ENCODE measurements around the gene RNPEP. TPM values are rescaled to one million over a fixed set of nuclear protein-coding genes. Genes with fewer than 3 reads are reported as not detected.

RNPEP gene
- polyA plus RNA-seq, 1 of the 3 experiments (the other 2 are of a cell fraction): 46.7 TPM

DNA sequence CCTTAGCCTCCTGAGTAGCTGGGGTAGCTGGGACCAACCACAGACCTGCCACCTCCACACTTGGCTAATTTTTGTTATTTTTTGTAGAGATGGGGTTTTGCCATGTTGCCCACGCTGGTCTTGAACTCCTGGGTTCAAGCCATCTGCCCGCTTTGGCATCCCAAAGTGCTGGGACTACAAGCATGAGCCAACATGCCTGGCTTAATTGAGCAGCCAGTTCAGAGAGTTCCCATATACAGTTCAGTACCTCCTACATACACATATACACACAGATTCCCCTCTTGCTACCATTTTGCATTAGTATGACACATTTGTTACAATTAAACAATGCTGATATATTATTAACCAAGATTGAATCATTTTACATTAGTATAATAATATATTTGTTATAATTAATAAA is 2.9 kb downstream of the RNPEP start:
- no peak overlapping the region for H3K4me3 ChIP-seq (ENCODE audit: low read depth in 2 of 2, low read length in 1 of 2)
- no peaks in the 10 kb centered on the region for H3K9me2 ChIP-seq
- H3K4me1 ChIP-seq (ENCODE audit: control insufficient read depth in 1 of 2, insufficient read depth in 2 of 2, low read depth in 1 of 2, low read length in 1 of 2): peaks cover 0 to 11% of the 10 kb centered on the region in 2 experiments; a peak in 2 of 4 replicates
- 94% methylated on average over 2 of the region's 2 CpGs for WGBS (ENCODE audit: low lambda C conversion rate)
- no peaks in the 10 kb centered on the region for H3K27me3 ChIP-seq (ENCODE audit: insufficient read depth)
- ChIA-PET POLR2A (no interaction called here), CTCF (interaction anchor here (1.4 to 9.6 kb wide), 3 partner anchors 14 to 90 kb away, joined by 3 to 58 read pairs (median 13); no protein-coding TSS in a partner anchor)
- peaks cover 12 to 13% of the 10 kb centered on the region in 2 experiments for H3K36me3 ChIP-seq (replicated peaks in 1 of 2; ENCODE audit: control insufficient read depth in 1 of 2, insufficient read depth in 2 of 2, low read length in 1 of 2)
- H3K9me3 ChIP-seq: no peaks in the 10 kb centered on the region
- no peak overlapping the region for H2AFZ ChIP-seq (ENCODE audit: low read depth)
- no peak overlapping the region for H3K9ac ChIP-seq
- H3F3A ChIP-seq (replicated peaks; ENCODE audit: insufficient read depth): peaks cover 11% of the 10 kb centered on the region
- no peak overlapping the region for H3K27ac ChIP-seq (ENCODE audit: low read depth in 2 of 2, low read length in 1 of 2)
- H3K4me2 ChIP-seq: no peak overlapping the region
- TF ChIP-seq EP300 (IDR thresholded peaks at IDR 0.05; ENCODE audit: borderline replicate concordance in 1 of 2, low read depth in 1 of 2, low read length in 1 of 2) (no peak), NRF1 (IDR thresholded peaks at IDR 0.05; ENCODE audit: low read depth, low read length) (no peak), RCOR1 (IDR thresholded peaks at IDR 0.05; ENCODE audit: low read length) (no peak), IRF3 (IDR thresholded peaks at IDR 0.05; ENCODE audit: low read depth, low read length) (no peak), TCF12 (IDR thresholded peaks at IDR 0.05) (no peak), EZH2phosphoT487 (IDR thresholded peaks at IDR 0.05; ENCODE audit: borderline replicate concordance, low read depth) (no peak), FOSL2 (IDR thresholded peaks at IDR 0.05; ENCODE audit: borderline replicate concordance, low read depth) (no peak), JUND (IDR thresholded peaks at IDR 0.05) (no peak), RFX5 (IDR thresholded peaks at IDR 0.05; ENCODE audit: low read length) (no peak), GABPA (IDR thresholded peaks at IDR 0.05; ENCODE audit: low read depth) (no peak), SMC3 (IDR thresholded peaks at IDR 0.05; ENCODE audit: low read depth, low read length) (no peak), MEF2A (IDR thresholded peaks at IDR 0.05; ENCODE audit: borderline replicate concordance, low read depth) (no peak), USF2 (IDR thresholded peaks at IDR 0.05; ENCODE audit: borderline replicate concordance, low read depth, low read length) (no peak), REST (IDR thresholded peaks at IDR 0.05; ENCODE audit: low read depth, low read length) (no peak), ELF1 (IDR thresholded peaks at IDR 0.05) (no peak), RXRA (IDR thresholded peaks at IDR 0.05; ENCODE audit: borderline replicate concordance, low read depth) (no peak), CHD2 (IDR thresholded peaks at IDR 0.05; ENCODE audit: low read length, partially characterized antibody) (no peak), TAF1 (IDR thresholded peaks at IDR 0.05; ENCODE audit: borderline replicate concordance, low read depth, low read length) (no peak), FOXM1 (IDR thresholded peaks at IDR 0.05; ENCODE audit: low read depth) (no peak), YY1 (IDR thresholded peaks at IDR 0.05; ENCODE audit: low read depth) (no peak)
- H3K79me2 ChIP-seq (ENCODE audit: insufficient read depth): peaks cover 58% of the 10 kb centered on the region
- H4K20me1 ChIP-seq (ENCODE audit: insufficient read depth): peaks cover 18% of the 10 kb centered on the region
- DNase-seq: no peak

All from SK-N-SH (cell line).